AG10803 (cell line): ENCODE data around the gene ZNF799.
"Not testable (repeated sequence)": the region's sequence is repeated elsewhere in the genome, so short reads cannot be mapped to it uniquely, and the experiment has no call there.

Experiments used
- DNase-seq: peaks from one replicate; pipeline ENCODE4 v3.0.0; 2010; ENCODE audit warnings: low read depth
- H3K4me3 ChIP-seq: 2 replicates; pipeline ENCODE4 v1.5.1; 2011; ENCODE audit warnings: mild to moderate bottlenecking, low read length, control low read depth
- CTCF ChIP-seq: conservative IDR thresholded peaks from 2 replicates; pipeline ENCODE4 v1.5.1; 2011; ENCODE audit warnings: mild to moderate bottlenecking, low read length, control low read depth, inconsistent platforms

Gene ZNF799

GRCh38 chr19:12365236-12366162 lies 35.6 kb downstream of the ZNF799 start, which contains the start of gene ZNF442:
ZNF442 (minus strand) TSS chr19:12365683; CDS start chr19:12363631, 2,052 bp downstream.
- DNase-seq = peak; percentile 94
- peak within 1 kb of the TSS; percentile 84 for H3K4me3 ChIP-seq
- peak; percentile 77 for TF ChIP-seq CTCF

GRCh38 chr19:12364391-12365235 lies 36.5 kb downstream of the ZNF799 start:
- H3K4me3 ChIP-seq = peak overlapping the region; percentile 84
- DNase-seq = peak; percentile 28
- TF ChIP-seq CTCF = no peak

- DNase-seq = not testable (repeated sequence)
Observed at GRCh38 chr19:12362236-12362635, 38.8 kb downstream of the ZNF799 start.

GRCh38 chr19:12353375-12353774 lies 47.7 kb downstream of the ZNF799 start:
- H3K4me3 ChIP-seq = no peak overlapping the region
- TF ChIP-seq CTCF = no peak
- no peak for DNase-seq

More at GRCh38 chr19:12362236-12362635, 38.8 kb downstream of the ZNF799 start:
- H3K4me3 ChIP-seq = not testable (repeated sequence)

GRCh38 chr19:12350890-12351197 lies 50.2 kb downstream of the ZNF799 start:
- no peak for DNase-seq
- no peak overlapping the region for H3K4me3 ChIP-seq
- no peak for TF ChIP-seq CTCF

GRCh38 chr19:12350185-12350889 lies 50.7 kb downstream of the ZNF799 start:
- TF ChIP-seq CTCF = no peak
- no peak for DNase-seq
- H3K4me3 ChIP-seq = no peak overlapping the region

GRCh38 chr19:12346896-12347295 lies 54.2 kb downstream of the ZNF799 start:
- TF ChIP-seq CTCF = no peak
- no peak overlapping the region for H3K4me3 ChIP-seq
- DNase-seq = no peak
